GM18508 (cell line): ENCODE data around the gene SLC38A10.
A peak's percentile ranks its signal among the peaks of the same experiment; 100 is the strongest.

Experiments used
- ATAC-seq: cut with Tn5 transposase; IDR thresholded peaks from one replicate; pipeline ENCODE4 v1.9.1; 2021; ENCODE audit warnings: moderate number of reproducible peaks; ENCODE audit not compliant: insufficient read depth, unreplicated experiment

SLC38A10 gene

DNA sequence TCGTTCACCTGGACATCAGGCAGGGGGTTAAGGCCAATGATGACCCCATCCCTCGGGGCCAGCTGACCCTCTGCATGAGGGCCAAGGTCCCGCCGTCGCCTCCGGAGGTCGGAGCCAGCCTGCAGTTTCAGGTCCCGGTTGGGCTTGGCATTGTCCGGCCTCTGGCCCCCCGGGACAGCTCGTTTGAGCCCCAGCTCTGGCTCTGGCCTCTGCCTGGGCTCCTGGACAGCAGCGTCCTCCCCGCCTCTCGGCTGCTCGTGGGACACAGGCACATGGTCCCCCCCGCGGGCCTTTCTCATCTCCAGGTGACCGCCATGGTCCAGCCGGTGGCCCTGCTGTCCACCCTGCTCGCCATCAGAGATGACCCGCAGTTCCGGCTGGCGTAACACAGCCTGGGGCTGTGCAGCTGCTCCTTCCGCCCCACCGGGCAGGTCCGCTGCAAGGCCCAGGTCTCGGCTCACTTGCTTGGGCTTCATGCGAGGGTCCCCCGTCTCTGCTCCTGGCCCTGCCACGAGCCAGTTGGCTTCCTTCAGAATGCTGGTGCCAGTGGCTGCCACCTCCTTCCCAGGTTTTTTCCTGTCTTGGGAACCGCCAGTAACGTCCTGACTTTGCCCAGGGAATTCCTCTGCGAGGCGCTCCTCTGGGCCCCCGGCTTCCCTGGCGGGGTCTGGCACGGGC lies 49.3 kb downstream of the SLC38A10 start:
- no peak for ATAC-seq

DNA sequence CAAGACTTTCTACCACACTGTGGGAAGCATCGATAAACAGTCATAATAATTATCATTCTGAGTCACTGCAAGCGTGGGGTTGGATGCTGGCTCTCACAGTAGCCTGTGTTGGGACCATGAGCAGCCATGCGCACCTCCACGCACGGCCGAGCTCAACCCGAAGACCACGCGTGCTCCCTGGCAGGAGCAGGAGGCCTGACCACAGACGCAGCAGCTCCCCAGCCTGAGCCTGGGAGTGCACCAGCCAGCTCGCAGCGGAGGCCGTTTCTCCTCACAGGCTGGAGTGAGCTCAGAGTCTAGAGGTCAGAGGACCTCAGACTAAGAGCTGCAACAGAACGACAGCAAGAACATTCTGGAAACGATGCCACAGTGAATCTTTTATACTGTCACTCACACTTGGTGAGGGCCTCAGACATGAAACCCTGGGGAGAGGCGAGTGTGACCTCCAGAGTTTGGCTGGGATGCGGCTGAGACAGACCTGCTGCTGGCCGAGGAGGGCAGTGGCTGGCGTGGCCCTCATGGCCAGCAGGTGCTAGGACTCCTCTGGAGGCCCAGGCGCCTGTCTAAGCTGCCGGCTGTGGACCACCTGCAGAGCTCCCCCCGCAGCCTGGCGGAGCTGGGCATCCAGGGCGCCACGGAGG lies 50.0 kb downstream of the SLC38A10 start:
- no peak for ATAC-seq

DNA sequence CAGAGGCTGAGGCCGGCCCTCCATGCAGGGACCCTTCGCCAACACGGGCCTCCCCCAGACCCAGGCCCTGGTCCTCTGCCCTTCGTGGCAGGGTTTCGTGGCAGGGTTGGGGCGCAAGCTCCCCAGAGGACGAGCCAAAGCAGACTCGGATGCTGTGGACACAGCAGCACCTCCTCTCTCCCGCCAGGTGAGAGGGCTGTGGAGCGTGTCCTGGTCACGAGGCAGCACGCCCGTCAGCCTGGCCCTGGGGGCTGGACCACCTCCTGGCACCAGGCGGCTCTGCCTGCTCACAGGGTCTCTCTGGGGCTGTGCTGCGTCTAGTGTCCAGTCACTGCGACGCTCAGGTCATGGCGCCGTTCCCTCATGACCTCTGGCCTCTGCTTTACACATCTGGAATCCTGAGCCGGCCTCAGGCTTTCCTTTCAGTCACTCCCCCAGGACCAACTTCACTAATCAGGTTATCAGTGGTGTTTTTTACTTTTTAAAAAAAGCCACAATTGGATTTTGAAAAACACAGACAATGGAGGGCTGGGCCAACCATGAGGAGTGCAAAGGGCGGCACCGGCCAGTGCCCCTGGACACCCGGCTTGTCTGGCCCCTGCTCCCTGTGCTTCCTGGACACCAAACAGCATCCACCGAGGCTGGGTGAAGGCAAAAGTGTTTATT lies 50.6 kb downstream of the SLC38A10 start:
- no peak for ATAC-seq

DNA sequence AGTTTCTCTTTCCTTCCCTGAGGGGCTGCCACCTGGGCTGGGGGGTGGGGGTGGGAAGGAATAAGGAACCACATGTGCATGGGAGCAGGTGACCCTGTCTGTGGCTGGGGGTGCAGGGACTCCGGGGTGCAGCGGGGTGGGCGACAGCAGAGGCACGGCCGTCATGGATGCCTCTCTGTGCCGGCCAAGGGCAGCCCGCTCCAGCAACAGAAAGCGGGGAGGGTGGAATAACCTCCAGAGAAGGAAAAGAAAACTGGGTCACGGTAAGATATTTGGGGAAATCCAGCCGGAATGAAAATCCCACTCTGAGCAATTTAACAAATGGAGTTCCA lies 51.8 kb downstream of the SLC38A10 start:
- ATAC-seq, result no peak

GRCh38 chr17:81242421-81243332 lies 52.4 kb downstream of the SLC38A10 start:
- no peak for ATAC-seq

DNA sequence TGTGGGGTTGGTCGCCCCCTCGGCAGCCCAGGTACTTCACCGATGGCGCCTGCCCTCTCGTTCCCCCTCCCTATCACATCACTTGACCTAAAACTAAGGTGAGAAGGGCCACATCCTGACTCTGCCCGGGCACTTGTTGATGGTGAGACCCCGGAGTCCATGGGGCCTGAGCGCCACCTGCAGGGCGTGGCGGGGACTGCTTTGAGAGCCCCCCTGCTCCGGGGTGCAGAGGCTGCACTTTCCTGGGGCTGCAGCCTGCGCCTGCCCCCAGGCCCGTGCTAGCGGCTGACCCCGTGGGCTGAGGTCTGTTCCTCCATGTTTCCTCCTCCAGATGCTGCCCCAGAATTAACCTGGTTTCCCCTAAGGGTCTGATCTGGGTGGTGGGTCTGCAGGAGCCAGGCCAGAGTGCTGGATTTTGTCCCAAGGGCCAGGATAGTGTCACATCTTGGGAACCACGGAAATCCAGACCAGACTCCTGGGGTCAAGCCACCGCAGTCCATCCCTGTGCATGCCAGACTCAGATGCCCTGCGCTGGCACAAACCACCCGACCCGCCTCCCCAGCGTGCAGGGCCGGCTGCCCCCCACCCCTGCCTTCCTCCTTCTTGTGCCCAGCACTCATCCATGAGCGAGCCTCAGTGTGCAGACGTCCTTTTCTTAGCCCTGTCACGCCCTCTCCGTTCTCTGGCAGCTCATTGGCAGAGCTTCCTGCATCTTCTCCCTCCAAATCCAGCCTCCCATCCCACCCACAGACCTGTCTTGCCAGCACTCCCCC lies 53.3 kb downstream of the SLC38A10 start:
- ATAC-seq, result no peak

GRCh38 chr17:81241203-81241602 lies 53.9 kb downstream of the SLC38A10 start:
- ATAC-seq, result no peak

DNA sequence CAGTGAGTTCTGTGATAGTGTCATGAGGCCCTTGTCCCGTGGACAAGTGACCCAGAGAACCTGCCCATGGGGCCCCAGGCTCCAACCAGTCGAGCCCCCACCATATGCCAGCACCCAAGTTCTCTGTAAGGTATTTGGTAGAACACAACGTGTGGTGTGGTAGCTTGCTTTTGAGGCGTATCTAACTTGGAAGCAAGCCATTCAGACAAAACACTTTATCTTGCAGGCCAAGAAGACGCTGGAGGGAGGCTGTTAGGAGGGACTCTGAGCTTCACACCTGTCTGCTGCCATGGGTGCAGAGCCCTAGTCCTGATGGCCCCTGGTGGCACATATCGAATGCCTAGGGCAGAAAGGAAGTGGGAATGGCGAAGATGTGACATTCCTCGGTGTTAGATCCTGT lies 54.3 kb downstream of the SLC38A10 start:
- ATAC-seq, result no peak

GRCh38 chr17:81239714-81240555 lies 55.2 kb downstream of the SLC38A10 start:
- ATAC-seq, result no peak

DNA sequence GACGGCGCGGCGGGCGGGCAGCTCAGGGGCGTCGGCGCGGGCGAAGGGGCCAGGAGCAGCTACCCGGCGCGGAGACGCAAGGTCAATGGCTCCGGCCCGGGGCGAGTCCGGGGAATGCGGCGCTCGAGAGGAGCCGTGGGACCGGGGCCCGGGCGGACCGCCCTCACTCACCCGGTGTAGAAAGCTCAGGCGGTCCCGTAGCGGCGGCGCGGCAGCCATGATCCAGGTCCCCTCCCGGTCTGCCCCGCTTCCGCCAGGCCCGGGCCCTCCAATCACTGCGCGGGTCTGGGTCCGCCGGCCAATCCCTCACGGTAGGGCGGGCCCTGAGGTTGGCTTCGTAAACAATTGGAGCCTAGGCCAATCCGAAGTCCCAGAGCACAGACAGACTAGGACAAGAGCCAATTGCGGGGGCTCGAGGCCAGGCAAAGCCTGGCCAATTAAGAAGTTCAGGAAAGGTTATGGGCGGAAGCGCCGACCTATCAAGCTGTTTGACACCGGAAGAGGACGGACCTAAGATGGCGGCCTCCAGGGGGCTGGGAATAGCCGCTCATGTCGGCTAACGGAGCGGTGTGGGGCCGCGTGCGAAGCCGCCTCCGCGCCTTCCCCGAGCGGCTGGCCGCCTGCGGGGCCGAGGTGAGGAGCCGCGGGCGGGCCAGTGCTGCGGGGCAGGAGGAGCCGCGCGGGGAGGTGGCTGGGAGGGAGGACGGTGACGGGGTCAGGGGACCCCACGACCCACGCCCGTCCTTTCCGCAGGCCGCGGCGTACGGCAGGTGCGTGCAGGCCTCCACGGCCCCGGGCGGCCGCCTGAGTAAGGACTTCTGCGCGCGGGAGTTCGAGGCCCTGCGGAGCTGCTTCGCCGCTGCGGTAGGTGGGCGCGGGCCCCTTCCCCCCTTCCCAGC lies 56.0 kb downstream of the SLC38A10 start, which contains the start of the genes NDUFAF8 and TEPSIN:
Gene NDUFAF8, plus strand, starts transcription at position 504 of the 899 bp plus-strand sequence. Its CDS starts 46 bp downstream, at position 550.
Gene TEPSIN, minus strand, starts transcription at position 241 of the 899 bp plus-strand sequence. Its CDS starts 22 bp downstream, at position 219.
- peak; percentile 75 for ATAC-seq

GRCh38 chr17:81238490-81238814 lies 56.7 kb downstream of the SLC38A10 start:
- ATAC-seq, result no peak

DNA sequence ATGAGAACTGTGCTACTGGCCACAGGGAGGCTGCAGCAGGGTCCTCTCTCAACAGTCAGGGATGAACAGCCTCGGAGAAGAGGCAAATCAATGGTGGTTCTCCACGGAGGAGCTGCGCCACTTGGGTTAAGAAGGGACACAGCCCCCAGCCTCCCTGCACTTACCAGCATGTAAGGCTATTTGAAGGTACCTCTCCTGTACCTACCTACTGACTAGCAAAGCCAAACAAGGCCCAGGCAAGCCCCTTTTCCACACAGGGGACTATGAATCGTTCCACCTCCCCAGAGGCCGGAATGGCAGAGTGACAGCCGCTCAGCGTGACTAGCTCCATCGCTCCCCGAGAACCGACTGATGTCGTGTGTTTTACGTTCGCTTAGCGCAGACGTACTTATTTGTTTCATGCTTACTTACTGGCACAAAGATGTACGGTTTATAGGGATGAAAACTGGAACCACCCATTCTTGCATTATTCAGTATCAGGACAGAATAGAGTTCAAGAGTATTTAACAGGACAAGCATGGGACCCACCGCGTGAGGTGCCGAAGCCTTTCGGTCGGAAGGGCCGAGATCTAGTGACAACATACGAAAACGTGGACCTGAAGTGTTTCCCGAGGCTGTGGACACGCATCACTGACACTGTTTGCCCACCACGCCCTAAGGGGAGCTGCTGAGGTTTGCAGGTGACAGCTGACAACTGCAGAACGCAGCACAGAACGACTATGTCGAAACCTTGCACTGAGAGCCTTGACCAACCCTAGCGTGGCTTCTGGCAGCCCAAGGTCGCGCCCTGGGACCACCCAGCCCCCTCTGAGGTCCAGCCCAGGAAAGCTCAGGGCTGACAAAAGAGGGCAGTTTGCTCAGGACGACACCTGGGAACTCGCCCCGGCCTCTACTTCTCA lies 57.3 kb downstream of the SLC38A10 start:
- no peak for ATAC-seq

DNA sequence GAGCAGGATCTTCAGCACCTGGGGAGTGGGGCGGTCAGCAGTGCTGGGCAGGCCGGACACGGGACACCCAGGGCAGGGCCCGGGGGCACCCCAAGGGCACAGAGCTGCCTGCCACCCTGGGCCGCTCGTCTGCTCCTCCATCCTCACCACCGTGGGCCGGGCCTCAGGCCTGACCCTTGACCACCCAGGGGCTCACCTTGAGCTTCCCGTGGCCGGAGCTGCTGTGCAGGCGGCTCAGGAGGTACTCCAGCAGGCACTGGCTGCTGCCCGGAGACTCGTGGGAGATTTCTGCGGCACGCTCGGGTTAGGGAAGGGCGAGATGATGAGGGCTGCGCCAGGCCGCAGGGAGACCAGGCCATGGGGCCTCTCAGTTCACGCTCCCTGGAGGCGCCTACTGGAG lies 58.3 kb downstream of the SLC38A10 start:
- no peak for ATAC-seq

GRCh38 chr17:81235822-81236740 lies 59.0 kb downstream of the SLC38A10 start:
- ATAC-seq, result no peak

GRCh38 chr17:81234940-81235821 lies 59.9 kb downstream of the SLC38A10 start:
- no peak for ATAC-seq
